ENCODE results near the gene EGFR.
A peak's percentile ranks its signal among the peaks of the same experiment; 100 is the strongest.

Gene EGFR

GRCh38 chr7:55120074-55120473 is 101.3 kb downstream of the EGFR start:
- Histone ChIP-seq H3K36me3 (ENCODE audit: control insufficient read depth in 2 of 2, insufficient read depth in 2 of 2, low read length in 2 of 2) (no peaks in the 10 kb centered on the region), H3K27me3 (ENCODE audit: control insufficient read depth in 2 of 2, insufficient read depth in 2 of 2, low read length in 2 of 2) (no peaks in the 10 kb centered on the region), H3K4me3 (ENCODE audit: low read length in 2 of 2) (no peak overlapping the region), H3K9me3 (ENCODE audit: control insufficient read depth in 2 of 2, low read length in 2 of 2) (no peaks in the 10 kb centered on the region), H3K9ac (ENCODE audit: low read depth in 1 of 2, low read length in 2 of 2) (no peak overlapping the region), H3K27ac (ENCODE audit: low read depth in 2 of 2, low read length in 2 of 2) (peak overlapping the region; percentile 59 to 65), H3K4me1 (ENCODE audit: control insufficient read depth in 2 of 2, insufficient read depth in 2 of 2, low read length in 2 of 2) (peaks cover 7 to 8% of the 10 kb centered on the region in 2 donors)

- Histone ChIP-seq H3K27me3 (ENCODE audit: control insufficient read depth in 2 of 2, insufficient read depth in 2 of 2, low read length in 2 of 2) (no peaks in the 10 kb centered on the region), H3K9me3 (ENCODE audit: control insufficient read depth in 2 of 2, low read length in 2 of 2) (no peaks in the 10 kb centered on the region), H3K36me3 (ENCODE audit: control insufficient read depth in 2 of 2, insufficient read depth in 2 of 2, low read length in 2 of 2) (no peaks in the 10 kb centered on the region)
These were observed 101.8 kb downstream of the EGFR start for GRCh38 chr7:55120501-55121198.

DNA sequence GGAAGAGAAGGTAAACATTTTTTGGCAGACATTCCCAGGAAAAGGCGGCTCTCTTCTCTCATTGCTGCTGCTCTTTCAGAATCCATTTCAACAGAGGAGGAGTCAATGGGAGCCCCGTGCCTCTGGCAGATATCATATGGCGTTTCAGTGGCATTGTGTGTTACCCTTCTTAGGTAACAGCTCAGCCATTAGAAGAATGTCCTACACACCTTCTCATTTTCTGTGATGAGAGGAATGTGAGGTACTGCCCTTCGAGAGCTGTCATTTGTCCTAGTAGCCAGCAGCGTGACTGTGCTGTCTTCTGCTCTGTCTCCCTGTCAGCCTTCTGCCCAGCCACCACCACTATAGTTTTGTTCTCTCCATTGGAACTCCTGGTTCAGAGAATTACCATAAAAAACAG is 102.4 kb downstream of the EGFR start:
- Histone ChIP-seq H3K9me3 (ENCODE audit: control insufficient read depth in 2 of 2, low read length in 2 of 2) (no peaks in the 10 kb centered on the region), H3K27me3 (ENCODE audit: control insufficient read depth in 2 of 2, insufficient read depth in 2 of 2, low read length in 2 of 2) (no peaks in the 10 kb centered on the region), H3K36me3 (ENCODE audit: control insufficient read depth in 2 of 2, insufficient read depth in 2 of 2, low read length in 2 of 2) (no peaks in the 10 kb centered on the region), H3K9ac (ENCODE audit: low read depth in 1 of 2, low read length in 2 of 2) (no peak overlapping the region), H3K4me1 (ENCODE audit: control insufficient read depth in 2 of 2, insufficient read depth in 2 of 2, low read length in 2 of 2) (peaks cover 7 to 8% of the 10 kb centered on the region in 2 donors), H3K27ac (ENCODE audit: low read depth in 2 of 2, low read length in 2 of 2) (peak overlapping the region; percentile 59 to 65), H3K4me3 (ENCODE audit: low read length in 2 of 2) (no peak overlapping the region)

More at GRCh38 chr7:55120501-55121198, 101.8 kb downstream of the EGFR start:
- Histone ChIP-seq H3K27ac (ENCODE audit: low read depth in 2 of 2, low read length in 2 of 2) (peak overlapping the region; percentile 59 to 65), H3K9ac (ENCODE audit: low read depth in 1 of 2, low read length in 2 of 2) (no peak overlapping the region), H3K4me1 (ENCODE audit: control insufficient read depth in 2 of 2, insufficient read depth in 2 of 2, low read length in 2 of 2) (peaks cover 7 to 8% of the 10 kb centered on the region in 2 donors), H3K4me3 (ENCODE audit: low read length in 2 of 2) (no peak overlapping the region)

DNA sequence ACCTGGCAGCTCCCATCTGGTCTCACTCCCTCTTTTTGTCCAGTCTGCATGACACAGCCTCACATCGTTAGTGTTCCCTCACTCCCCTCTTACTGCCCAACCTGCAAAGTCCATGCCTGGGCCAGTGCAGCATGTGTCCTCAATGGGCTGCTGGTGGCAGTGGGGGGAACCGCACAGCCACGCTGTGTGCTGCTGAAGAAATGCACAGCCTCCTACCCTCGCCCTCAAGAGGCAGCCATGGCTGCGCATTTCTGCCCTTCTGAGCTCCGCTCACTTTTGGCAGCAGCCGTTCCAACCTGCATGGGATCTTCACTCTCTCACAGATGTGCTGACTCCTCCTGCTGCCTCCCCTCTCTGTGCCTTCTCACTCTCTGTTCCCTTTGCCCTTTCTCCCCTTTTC is 103.4 kb downstream of the EGFR start:
- no peaks in the 10 kb centered on the region for H3K9me3 ChIP-seq (ENCODE audit: control insufficient read depth in 2 of 2, low read length in 2 of 2)
- H3K4me3 ChIP-seq (ENCODE audit: low read length in 2 of 2), result no peak overlapping the region
- H3K27me3 ChIP-seq (ENCODE audit: control insufficient read depth in 2 of 2, insufficient read depth in 2 of 2, low read length in 2 of 2), result no peaks in the 10 kb centered on the region
- no peaks in the 10 kb centered on the region for H3K36me3 ChIP-seq (ENCODE audit: control insufficient read depth in 2 of 2, insufficient read depth in 2 of 2, low read length in 2 of 2)
- peaks cover 8 to 12% of the 10 kb centered on the region in 2 donors for H3K4me1 ChIP-seq (ENCODE audit: control insufficient read depth in 2 of 2, insufficient read depth in 2 of 2, low read length in 2 of 2)
- no peak overlapping the region for H3K9ac ChIP-seq (ENCODE audit: low read depth in 1 of 2, low read length in 2 of 2)
- H3K27ac ChIP-seq (ENCODE audit: low read depth in 2 of 2, low read length in 2 of 2), result no peak overlapping the region

DNA sequence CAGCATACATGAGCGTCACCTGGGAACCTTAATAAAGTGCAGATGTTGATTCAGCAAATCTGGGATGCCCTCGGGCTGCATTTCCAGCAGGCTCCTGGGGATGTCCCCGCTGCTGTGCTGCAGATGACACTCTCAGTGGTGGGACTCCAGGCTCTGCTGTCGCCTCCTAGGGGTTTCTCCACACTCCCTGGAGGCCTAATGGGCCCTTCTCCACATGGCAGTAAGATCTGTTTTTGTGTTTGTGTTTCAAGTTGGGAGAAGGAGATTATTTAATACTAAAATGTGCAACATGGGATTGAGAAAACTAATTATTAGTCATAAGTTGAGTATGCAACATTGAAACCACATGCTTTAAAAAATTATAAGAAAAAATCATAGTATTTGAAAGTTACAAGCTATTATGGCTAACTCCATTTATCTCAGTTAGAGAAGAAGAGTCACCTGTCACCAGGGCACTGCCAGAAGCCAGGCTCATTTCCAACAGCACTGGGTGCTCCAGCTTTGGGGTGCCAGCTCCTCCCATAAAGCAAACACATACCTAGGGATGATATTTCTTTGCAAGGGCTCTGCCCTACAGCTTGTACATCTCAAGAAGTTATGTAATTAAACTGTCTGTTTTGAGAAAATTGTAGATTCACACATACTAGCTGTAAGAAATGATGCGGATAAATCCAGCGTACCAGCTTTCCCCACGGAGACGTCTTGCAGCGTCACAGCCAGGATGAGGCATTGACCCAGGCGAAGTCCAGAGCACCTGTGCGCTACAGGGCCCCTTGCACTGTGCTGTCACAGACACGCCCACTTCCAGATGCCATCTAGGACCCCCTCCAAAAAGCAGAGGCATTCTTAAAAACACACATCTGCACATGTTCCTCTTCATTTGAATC is 106.4 kb downstream of the EGFR start:
- Histone ChIP-seq H3K4me3 (ENCODE audit: low read length in 2 of 2) (no peak overlapping the region), H3K27ac (ENCODE audit: low read depth in 2 of 2, low read length in 2 of 2) (no peak overlapping the region), H3K9me3 (ENCODE audit: control insufficient read depth in 2 of 2, low read length in 2 of 2) (no peaks in the 10 kb centered on the region), H3K4me1 (ENCODE audit: control insufficient read depth in 2 of 2, insufficient read depth in 2 of 2, low read length in 2 of 2) (peaks cover 27 to 31% of the 10 kb centered on the region in 2 donors), H3K36me3 (ENCODE audit: control insufficient read depth in 2 of 2, insufficient read depth in 2 of 2, low read length in 2 of 2) (no peaks in the 10 kb centered on the region), H3K27me3 (ENCODE audit: control insufficient read depth in 2 of 2, insufficient read depth in 2 of 2, low read length in 2 of 2) (no peaks in the 10 kb centered on the region), H3K9ac (ENCODE audit: low read depth in 1 of 2, low read length in 2 of 2) (no peak overlapping the region)

DNA sequence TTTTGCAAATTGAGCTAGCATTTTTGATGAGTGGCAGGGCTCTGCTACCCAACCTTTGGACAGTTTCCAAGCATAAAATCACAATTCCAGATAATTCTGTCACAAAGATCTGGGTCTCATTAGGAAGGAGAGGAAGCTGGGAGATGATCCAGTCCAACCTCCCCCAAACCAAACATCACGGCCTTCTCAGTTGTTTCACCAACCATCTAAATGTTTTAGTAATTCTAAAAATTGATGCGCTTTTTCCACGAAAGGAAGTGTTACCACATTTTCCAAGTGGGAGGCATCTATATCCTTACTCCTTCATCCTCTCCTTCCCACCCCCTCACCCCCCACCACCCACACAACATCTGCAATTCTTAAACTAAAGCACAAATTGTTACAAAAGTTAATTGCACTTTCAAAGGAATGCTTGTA is 108.3 kb downstream of the EGFR start:
- peaks cover 32 to 41% of the 10 kb centered on the region in 2 donors for H3K4me1 ChIP-seq (ENCODE audit: control insufficient read depth in 2 of 2, insufficient read depth in 2 of 2, low read length in 2 of 2)
- H3K27me3 ChIP-seq (ENCODE audit: control insufficient read depth in 2 of 2, insufficient read depth in 2 of 2, low read length in 2 of 2), result no peaks in the 10 kb centered on the region
- H3K9ac ChIP-seq (ENCODE audit: low read depth in 1 of 2, low read length in 2 of 2), result peak overlapping the region in 1 of 2 donors; percentile 55
- H3K27ac ChIP-seq (ENCODE audit: low read depth in 2 of 2, low read length in 2 of 2), result peak overlapping the region; percentile 83 to 89
- no peaks in the 10 kb centered on the region for H3K36me3 ChIP-seq (ENCODE audit: control insufficient read depth in 2 of 2, insufficient read depth in 2 of 2, low read length in 2 of 2)
- no peak overlapping the region for H3K4me3 ChIP-seq (ENCODE audit: low read length in 2 of 2)
- H3K9me3 ChIP-seq (ENCODE audit: control insufficient read depth in 2 of 2, low read length in 2 of 2), result no peaks in the 10 kb centered on the region

DNA sequence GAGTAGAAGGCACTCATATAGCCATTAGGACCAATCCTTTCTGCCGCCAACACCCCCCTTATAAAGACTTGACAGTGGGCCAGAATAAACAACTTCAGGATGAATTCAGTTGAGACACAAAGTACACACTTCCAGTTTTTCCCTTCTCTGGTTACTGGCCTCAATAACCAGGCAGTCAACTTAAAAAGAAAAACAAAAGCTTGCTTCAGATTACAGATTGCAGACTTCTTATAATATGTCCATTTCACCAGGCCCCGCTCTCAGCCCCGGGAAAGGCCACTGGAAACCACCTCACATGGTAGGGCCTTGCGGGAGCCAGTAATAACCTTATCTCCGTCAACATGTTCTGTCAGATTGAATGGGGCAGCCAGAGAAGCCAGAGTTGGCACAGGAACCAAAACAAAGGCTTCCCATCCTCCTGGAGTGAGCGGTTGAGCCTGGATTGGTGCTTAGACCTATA is 108.8 kb downstream of the EGFR start:
- Histone ChIP-seq H3K9ac (ENCODE audit: low read depth in 1 of 2, low read length in 2 of 2) (peak overlapping the region in 1 of 2 donors; percentile 55), H3K9me3 (ENCODE audit: control insufficient read depth in 2 of 2, low read length in 2 of 2) (no peaks in the 10 kb centered on the region), H3K4me1 (ENCODE audit: control insufficient read depth in 2 of 2, insufficient read depth in 2 of 2, low read length in 2 of 2) (peaks cover 32 to 45% of the 10 kb centered on the region in 2 donors), H3K27me3 (ENCODE audit: control insufficient read depth in 2 of 2, insufficient read depth in 2 of 2, low read length in 2 of 2) (no peaks in the 10 kb centered on the region), H3K36me3 (ENCODE audit: control insufficient read depth in 2 of 2, insufficient read depth in 2 of 2, low read length in 2 of 2) (no peaks in the 10 kb centered on the region), H3K27ac (ENCODE audit: low read depth in 2 of 2, low read length in 2 of 2) (peak overlapping the region; percentile 83 to 89), H3K4me3 (ENCODE audit: low read length in 2 of 2) (peak overlapping the region; percentile 24 to 38)

- Histone ChIP-seq H3K27ac (ENCODE audit: low read depth in 2 of 2, low read length in 2 of 2) (peak overlapping the region; percentile 83 to 89), H3K27me3 (ENCODE audit: control insufficient read depth in 2 of 2, insufficient read depth in 2 of 2, low read length in 2 of 2) (no peaks in the 10 kb centered on the region), H3K36me3 (ENCODE audit: control insufficient read depth in 2 of 2, insufficient read depth in 2 of 2, low read length in 2 of 2) (no peaks in the 10 kb centered on the region), H3K9ac (ENCODE audit: low read depth in 1 of 2, low read length in 2 of 2) (no peak overlapping the region), H3K9me3 (ENCODE audit: control insufficient read depth in 2 of 2, low read length in 2 of 2) (no peaks in the 10 kb centered on the region), H3K4me3 (ENCODE audit: low read length in 2 of 2) (no peak overlapping the region), H3K4me1 (ENCODE audit: control insufficient read depth in 2 of 2, insufficient read depth in 2 of 2, low read length in 2 of 2) (peaks cover 32 to 52% of the 10 kb centered on the region in 2 donors)
These were observed 110.0 kb downstream of the EGFR start for GRCh38 chr7:55128693-55129394.

DNA sequence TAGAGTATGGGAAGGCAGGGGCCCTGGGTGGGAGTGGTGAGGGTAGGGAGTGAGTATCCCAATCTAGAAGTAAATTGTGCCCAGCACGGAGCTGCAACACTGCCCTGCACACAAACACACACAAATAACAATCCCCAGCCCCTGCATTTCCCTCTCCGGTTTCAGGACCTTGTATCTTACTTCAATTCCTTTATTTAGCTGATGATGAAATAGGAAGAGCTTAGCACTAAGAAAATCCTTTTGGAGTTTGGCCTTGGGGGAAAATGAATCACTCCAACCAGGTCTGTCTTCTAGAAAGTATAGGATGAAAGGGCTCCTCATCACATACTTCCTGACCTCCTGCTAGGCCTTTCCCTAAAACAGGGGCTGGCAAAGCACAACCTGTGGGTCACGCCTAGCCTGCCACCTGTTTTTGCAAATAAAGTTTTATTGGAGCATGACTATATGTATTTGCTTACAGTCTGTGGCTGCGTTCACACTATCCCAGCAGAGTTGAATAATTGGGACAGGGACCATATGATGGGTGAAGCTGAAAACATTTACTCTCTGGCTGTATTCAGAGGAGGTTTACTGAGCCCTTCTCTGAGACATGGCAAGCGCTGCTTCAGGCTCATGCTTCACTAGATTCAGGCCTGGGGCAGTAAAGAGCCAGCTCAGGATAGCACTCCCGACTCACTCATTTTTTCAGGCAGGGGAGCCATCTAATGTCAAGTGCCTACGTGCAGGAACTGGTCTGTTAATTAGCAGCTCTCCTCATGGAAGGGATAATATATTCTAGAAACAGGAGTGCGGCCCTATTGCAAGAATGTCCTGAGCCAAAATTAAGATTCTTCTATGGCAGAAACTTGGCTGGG is 111.0 kb downstream of the EGFR start:
- H3K27ac ChIP-seq (ENCODE audit: low read depth in 2 of 2, low read length in 2 of 2), result peak overlapping the region; percentile 52 to 69
- no peaks in the 10 kb centered on the region for H3K27me3 ChIP-seq (ENCODE audit: control insufficient read depth in 2 of 2, insufficient read depth in 2 of 2, low read length in 2 of 2)
- H3K9me3 ChIP-seq (ENCODE audit: control insufficient read depth in 2 of 2, low read length in 2 of 2), result no peaks in the 10 kb centered on the region
- peak overlapping the region in 1 of 2 donors; percentile 19 for H3K9ac ChIP-seq (ENCODE audit: low read depth in 1 of 2, low read length in 2 of 2)
- no peak overlapping the region for H3K4me3 ChIP-seq (ENCODE audit: low read length in 2 of 2)
- H3K4me1 ChIP-seq (ENCODE audit: control insufficient read depth in 2 of 2, insufficient read depth in 2 of 2, low read length in 2 of 2), result peaks cover 32 to 52% of the 10 kb centered on the region in 2 donors
- no peaks in the 10 kb centered on the region for H3K36me3 ChIP-seq (ENCODE audit: control insufficient read depth in 2 of 2, insufficient read depth in 2 of 2, low read length in 2 of 2)

Data from mucosa of rectum (tissue), 2 donors.